Naive thymus-derived CD4-positive, alpha-beta T cell (primary cell): ENCODE measurements around the gene NUP85. TPM values are rescaled to one million over a fixed set of nuclear protein-coding genes. Genes with fewer than 3 reads are reported as not detected.
"Not testable (repeated sequence)": the region's sequence is repeated elsewhere in the genome, so short reads cannot be mapped to it uniquely, and the experiment has no call there.

Experiments used
- ATAC-seq: fragments of 150-1000 bp; cut with Tn5 transposase; 2 replicates; pipeline ENCODE4 v1.10.0; 2021; ENCODE audit warnings: mild to moderate bottlenecking, moderate library complexity
- CTCF ChIA-PET: fragments of 350-600 bp; sonication (Branson Sonifier 250); formaldehyde crosslinking; loops from one replicate; lab custom pipeline; 2021; ENCODE audit warnings: antibody characterized with exemption; lab: Charles Lee
- POLR2A ChIA-PET: fragments of 350-600 bp; sonication (Branson Sonifier 250); formaldehyde crosslinking; loops from one replicate; lab custom pipeline; 2021; ENCODE audit warnings: antibody characterized with exemption, inconsistent platforms; lab: Charles Lee
- DNase-seq, 9 donors: peaks; one replicate each; pipeline versions ENCODE4 v3.0.0 to v3.0.0-alpha.2; 2020 to 2022; ENCODE audit warnings: mixed read lengths in 1 of 9
- H3K27ac ChIP-seq: one replicate; pipeline ENCODE4 v1.7.0; 2013; ENCODE audit warnings: mild to moderate bottlenecking, low read depth, low read length, moderate library complexity
- H3K27me3 ChIP-seq, 2 donors: one replicate each; pipeline ENCODE4 v1.7.0; 2013; ENCODE audit warnings: low read length in 2 of 2, mild to moderate bottlenecking in 2 of 2, moderate library complexity in 2 of 2; ENCODE audit not compliant: control insufficient read depth in 2 of 2, insufficient read depth in 2 of 2
- H3K36me3 ChIP-seq, 3 experiments: 1 replicate in 2 of 3; 2 replicates in 1 of 3; pipeline ENCODE4 v1.7.0; 2013; ENCODE audit warnings: low read length in 3 of 3, mild to moderate bottlenecking in 3 of 3, moderate library complexity in 1 of 3; ENCODE audit not compliant: insufficient read depth in 3 of 3, control insufficient read depth in 2 of 3
- H3K4me1 ChIP-seq, 2 donors: one replicate each; pipeline ENCODE4 v1.7.0; 2013; ENCODE audit warnings: low read length in 2 of 2, mild to moderate bottlenecking in 2 of 2, moderate library complexity in 1 of 2; ENCODE audit not compliant: control insufficient read depth in 2 of 2, insufficient read depth in 2 of 2
- H3K4me3 ChIP-seq: 2 replicates; pipeline ENCODE4 v1.7.0; 2013; ENCODE audit warnings: mild to moderate bottlenecking, low read length
- H3K9me3 ChIP-seq, 3 experiments: 1 replicate in 2 of 3; 2 replicates in 1 of 3; pipeline ENCODE4 v1.7.0; 2013; ENCODE audit warnings: low read length in 3 of 3; ENCODE audit not compliant: control insufficient read depth in 2 of 3
- H3K27ac Mint-ChIP-seq, 9 donors: one replicate each; pipeline ENCODE4 v1.8.0; 2020 to 2022; ENCODE audit warnings: mixed read lengths in 9 of 9, mild to moderate bottlenecking in 8 of 9, moderate library complexity in 5 of 9, inconsistent platforms in 2 of 9
- H3K27me3 Mint-ChIP-seq, 5 donors: one replicate each; pipeline ENCODE4 v1.8.0; 2021 to 2022; ENCODE audit warnings: mixed read lengths in 5 of 5, mild to moderate bottlenecking in 1 of 5
- H3K36me3 Mint-ChIP-seq, 5 donors: one replicate each; pipeline ENCODE4 v1.8.0; 2020 to 2022; ENCODE audit warnings: mixed read lengths in 5 of 5, mild to moderate bottlenecking in 3 of 5, inconsistent platforms in 1 of 5
- H3K4me1 Mint-ChIP-seq, 7 donors: one replicate each; pipeline ENCODE4 v1.8.0; 2020 to 2022; ENCODE audit warnings: mixed read lengths in 7 of 7, mild to moderate bottlenecking in 3 of 7, inconsistent platforms in 1 of 7
- H3K4me3 Mint-ChIP-seq, 10 donors: one replicate each; pipeline ENCODE4 v1.8.0; 2020 to 2022; ENCODE audit warnings: mild to moderate bottlenecking in 10 of 10, mixed read lengths in 10 of 10, moderate library complexity in 6 of 10, inconsistent platforms in 2 of 10
- H3K9me3 Mint-ChIP-seq, 11 donors: one replicate each; pipeline ENCODE4 v1.8.0; 2020 to 2022; ENCODE audit warnings: mixed read lengths in 11 of 11, mild to moderate bottlenecking in 4 of 11, inconsistent platforms in 1 of 11, moderate library complexity in 1 of 11
- intact Hi-C, 2 donors: fragments of 100-400 bp; cut with micrococcal nuclease; formaldehyde crosslinking; loops; one replicate each; pipeline ENCODE4 v1.15.1; 2023
- polyA plus RNA-seq, 2 donors: library from polyadenylated mRNA; unstranded; fragments of 300-500 nt; fragmentation: Illumina TruSeq; gene quantifications; one replicate each; pipeline ENCODE4 v1.2.3, GENCODE V29; 2021
- total RNA-seq, 6 experiments: library from RNA in 5 of 6; stranded (reverse) in 5 of 6; gene quantifications; 1 replicate in 5 of 6; 2 replicates in 1 of 6; pipeline ENCODE4 v1.2.3 and lab custom pipeline; 2021 to 2026

Gene NUP85
- total and polyA plus RNA-seq, 7 experiments from 2014 or later = 21.0 to 143 (median 97.3) TPM

DNA sequence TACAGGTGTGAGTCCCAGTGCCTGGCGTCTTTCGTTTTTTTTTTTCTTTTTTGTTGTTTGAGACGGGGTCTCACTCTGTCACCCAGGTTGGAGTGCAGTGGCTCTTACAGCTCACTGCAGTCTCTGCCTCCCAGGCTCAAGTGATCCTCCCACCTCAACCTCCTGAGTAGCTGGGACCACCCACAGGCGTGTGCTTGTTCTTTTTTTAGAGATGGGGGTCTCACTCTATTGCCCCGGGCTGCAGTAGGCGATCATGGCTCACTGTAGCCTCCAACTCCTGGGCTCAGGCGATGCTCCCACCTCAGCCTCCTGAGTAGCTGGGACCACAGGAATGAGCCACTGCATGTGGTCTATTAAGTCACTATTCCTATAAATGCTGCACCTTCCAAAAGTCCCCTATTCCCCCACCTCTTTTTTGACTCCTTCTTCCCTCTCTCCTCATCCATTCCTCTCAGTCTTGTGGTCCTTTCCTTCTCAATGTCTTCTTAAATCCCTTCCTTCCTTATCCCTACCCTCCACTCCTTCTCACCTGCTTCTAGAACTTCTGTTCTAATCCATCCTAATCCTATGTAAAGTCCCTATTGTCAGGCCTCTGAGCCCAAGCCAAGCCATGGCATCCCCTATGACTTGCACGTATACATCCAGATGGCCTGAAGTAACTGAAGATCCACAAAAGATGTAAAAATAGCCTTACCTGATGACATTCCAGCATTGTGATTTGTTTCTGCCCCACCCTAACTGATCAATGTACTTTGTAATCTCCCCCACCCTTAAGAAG lies 46.7 kb downstream of the NUP85 start:
- intact Hi-C loops = no loop called here
- Mint-ChIP-seq H3K36me3 (peaks cover 0 to 2% (median 0%) of the 10 kb centered on the region in 5 donors), H3K9me3 (no peaks in the 10 kb centered on the region), H3K4me3 (peak overlapping the region in 3 of 10 donors; percentile 6 to 64 (median 8)), H3K27ac (peak overlapping the region; percentile 23 to 99 (median 70)), H3K4me1 (peaks cover 45 to 78% (median 72%) of the 10 kb centered on the region in 7 donors), H3K27me3 (no peaks in the 10 kb centered on the region)
- Histone ChIP-seq H3K9me3 (no peaks in the 10 kb centered on the region), H3K4me3 (no peak overlapping the region), H3K27ac (no peak overlapping the region), H3K4me1 (peaks cover 9 to 15% of the 10 kb centered on the region in 2 donors), H3K36me3 (no peaks in the 10 kb centered on the region), H3K27me3 (no peaks in the 10 kb centered on the region)
- CTCF ChIA-PET = no interaction called here
- POLR2A ChIA-PET = interaction anchor here (0.6 to 3.7 kb wide), 2 partner anchors 18 to 83 kb away, joined by 3 to 22 read pairs; partner anchors contain the start of gene MIF4GD
- ATAC-seq (no peak), DNase-seq (no peak)

- H3K4me3 ChIP-seq, ATAC-seq, H3K36me3 Mint-ChIP-seq, POLR2A ChIA-PET, H3K9me3 Mint-ChIP-seq, H3K27ac ChIP-seq, H3K27me3 Mint-ChIP-seq, intact Hi-C loops, H3K36me3 ChIP-seq, DNase-seq, CTCF ChIA-PET, H3K9me3 ChIP-seq, H3K27me3 ChIP-seq: not testable (repeated sequence)
- Mint-ChIP-seq H3K27ac (peak overlapping the region in 7 of 9 donors; percentile 22 to 79 (median 36)), H3K4me3 (peak overlapping the region in 1 of 10 donors; percentile 56), H3K4me1 (peaks cover 57 to 99% (median 91%) of the 10 kb centered on the region in 7 donors)
- H3K4me1 ChIP-seq = peaks cover 14 to 17% of the 10 kb centered on the region in 2 donors
These were observed 50.6 kb downstream of the NUP85 start for GRCh38 chr17:75255954-75256698.

- intact Hi-C loops, CTCF ChIA-PET, H3K27me3 Mint-ChIP-seq, H3K27me3 ChIP-seq, H3K4me3 ChIP-seq, DNase-seq, ATAC-seq, POLR2A ChIA-PET, H3K27ac ChIP-seq, H3K9me3 ChIP-seq, H3K36me3 Mint-ChIP-seq, H3K9me3 Mint-ChIP-seq: not testable (repeated sequence)
- Mint-ChIP-seq H3K4me3 (peak overlapping the region in 2 of 10 donors; percentile 30 to 43), H3K27ac (peak overlapping the region in 4 of 9 donors; percentile 24 to 88 (median 65)), H3K4me1 (peaks cover 57 to 98% (median 90%) of the 10 kb centered on the region in 7 donors)
- Histone ChIP-seq H3K4me1 (peaks cover 15 to 17% of the 10 kb centered on the region in 2 donors), H3K36me3 (peaks cover 0 to 12% (median 0%) of the 10 kb centered on the region in 3 experiments)
These were observed 51.7 kb downstream of the NUP85 start for GRCh38 chr17:75257228-75257627.

- H3K4me3 Mint-ChIP-seq = peak overlapping the region; percentile 94 to 100 (median 97)
- no peaks in the 10 kb centered on the region for H3K27me3 Mint-ChIP-seq
- Histone ChIP-seq H3K4me1 (peaks cover 23% of the 10 kb centered on the region in 2 donors), H3K36me3 (peaks cover 0 to 34% (median 6%) of the 10 kb centered on the region in 3 experiments), H3K9me3 (no peaks in the 10 kb centered on the region), H3K27me3 (no peaks in the 10 kb centered on the region), H3K27ac (peak overlapping the region; percentile 99), H3K4me3 (peak overlapping the region; percentile 98)
- peak overlapping the region; percentile 100 for H3K27ac Mint-ChIP-seq
- ChIA-PET POLR2A (interaction anchor here (0.6 to 6.0 kb wide), 23 partner anchors 12 to 522 kb away, joined by 3 to 132 read pairs (median 5); partner anchors contain the start of genes GRB2, MIF4GD, MRPL58 and NAT9), CTCF (interaction anchor here (0.6 to 3.7 kb wide), 7 partner anchors 10 to 299 kb away, joined by 3 to 26 read pairs (median 3); partner anchors contain the start of genes MIF4GD and SUMO2)
- peaks cover 0 to 1% (median 0%) of the 10 kb centered on the region in 11 donors for H3K9me3 Mint-ChIP-seq
- ATAC-seq (peak; percentile 25), DNase-seq (peak in 1 of 9 donors; percentile 54)
- H3K4me1 Mint-ChIP-seq = peaks cover 44 to 72% (median 69%) of the 10 kb centered on the region in 7 donors
- intact Hi-C loops = loop anchor here (1.0 to 10.0 kb wide), 20 partner anchors 10 to 1466 kb away; partner anchors contain the start of genes GRB2 (in 2 of the 2), MIF4GD (in 2 of the 2), NUP85 (in 2 of the 2) and SLC25A19 (in 2 of the 2)
- H3K36me3 Mint-ChIP-seq = peaks cover 0 to 14% (median 4%) of the 10 kb centered on the region in 5 donors
These were observed 55.3 kb downstream of the NUP85 start for GRCh38 chr17:75260641-75261335.

- Mint-ChIP-seq H3K27ac (peak within 1 kb of the TSS; percentile 100), H3K36me3 (peaks cover 0 to 16% (median 4%) of the 10 kb centered on the region in 5 donors), H3K9me3 (peaks cover 0 to 1% (median 0%) of the 10 kb centered on the region in 11 donors), H3K4me3 (peak within 1 kb of the TSS; percentile 94 to 100 (median 97)), H3K4me1 (peaks cover 40 to 65% (median 62%) of the 10 kb centered on the region in 7 donors), H3K27me3 (no peaks in the 10 kb centered on the region)
- H3K27ac ChIP-seq = peak within 1 kb of the TSS; percentile 99
- POLR2A ChIA-PET = interaction anchor here (0.8 to 6.0 kb wide), 27 partner anchors 11 to 522 kb away, joined by 3 to 132 read pairs (median 5); partner anchors contain the start of genes FDXR, GRB2, MIF4GD and MRPL58
- intact Hi-C loops = loop anchor here (1.0 to 10.0 kb wide), 20 partner anchors 10 to 1465 kb away; partner anchors contain the start of genes GRB2 (in 2 of the 2), MIF4GD (in 2 of the 2), NUP85 (in 2 of the 2) and SLC25A19 (in 2 of the 2)
- H3K27me3 ChIP-seq = no peaks in the 10 kb centered on the region
- peak; percentile 94 to 98 (median 96) for DNase-seq
- H3K4me3 ChIP-seq = peak within 1 kb of the TSS; percentile 98
- ATAC-seq = peak; percentile 97
- peaks cover 23% of the 10 kb centered on the region in 2 donors for H3K4me1 ChIP-seq
- CTCF ChIA-PET = interaction anchor here (0.5 to 3.7 kb wide), 13 partner anchors 9 to 197 kb away, joined by 3 to 26 read pairs (median 3); partner anchors contain the start of genes GRB2, MIF4GD, SLC25A19 and SUMO2
- no peaks in the 10 kb centered on the region for H3K9me3 ChIP-seq
- peaks cover 0 to 41% (median 9%) of the 10 kb centered on the region in 3 experiments for H3K36me3 ChIP-seq
These were observed 56.0 kb downstream of the NUP85 start, which contains the start of the genes GGA3 and MRPS7 for GRCh38 chr17:75261336-75262111. Gene GGA3 (minus strand): TSS chr17:75261606. CDS start chr17:75261587, 19 bp downstream. Gene MRPS7 (plus strand): TSS chr17:75261879. CDS start chr17:75261901, 22 bp downstream.
